K562 (cell line): ENCODE measurements around the gene ILF2. TPM values are rescaled to one million over a fixed set of nuclear protein-coding genes. Genes with fewer than 3 reads are reported as not detected.

Source experiments
- CBFA2T3 ChIP-seq: fragments of 450-650 bp; IDR thresholded peaks from 2 replicates; pipeline ENCODE4 v1.6.1; 2017
- DNMT1 ChIP-seq: fragments of 450-650 bp; IDR thresholded peaks from 2 replicates; pipeline ENCODE4 v1.6.1; 2016; ENCODE audit warnings: antibody characterized with exemption, mild to moderate bottlenecking
- GTF2E2 ChIP-seq: fragments of 200-800 bp; sonication (Bioruptor generic); IDR thresholded peaks from 2 replicates; pipeline ENCODE4 v1.6.1; 2016; ENCODE audit warnings: missing genetic modification characterization, missing compliant biosample characterization
- HDAC6 ChIP-seq: IDR thresholded peaks from 2 replicates; pipeline ENCODE4 v1.6.1; 2012; ENCODE audit warnings: low read depth, mild to moderate bottlenecking, control low read depth, inconsistent platforms, low read length, moderate library complexity
- KAT2B ChIP-seq: IDR thresholded peaks from one replicate; pipeline ENCODE4 v1.6.1; 2012; ENCODE audit warnings: low read depth, mild to moderate bottlenecking, control low read depth, inconsistent platforms, low read length, moderate library complexity
- MGA ChIP-seq: fragments of 450-650 bp; IDR thresholded peaks from 2 replicates; pipeline ENCODE4 v1.6.1; 2016; ENCODE audit warnings: mild to moderate bottlenecking, moderate library complexity
- MTA1 ChIP-seq: fragments of 450-650 bp; IDR thresholded peaks from 2 replicates; pipeline ENCODE4 v1.6.1; 2017; ENCODE audit warnings: borderline replicate concordance
- NFYB ChIP-seq: IDR thresholded peaks from 2 replicates; pipeline ENCODE4 v1.6.1; 2011; ENCODE audit warnings: mild to moderate bottlenecking, moderate library complexity; ENCODE audit not compliant: insufficient read length; ENCODE audit errors: extremely low read depth
- OTX1 ChIP-seq: fragments of 450-650 bp; formaldehyde crosslinking; IDR thresholded peaks from 2 replicates; pipeline ENCODE4 v1.4.0; 2022; ENCODE audit warnings: mild to moderate bottlenecking
- SAP30 ChIP-seq: fragments of 200-600 bp; sonication (generic); IDR thresholded peaks from 2 replicates; pipeline ENCODE4 v1.6.1; 2012; ENCODE audit warnings: borderline replicate concordance, low read depth, mild to moderate bottlenecking, moderate library complexity, low read length, control low read depth, inconsistent platforms; ENCODE audit not compliant: insufficient read depth, poor library complexity, severe bottlenecking
- SNRNP70 ChIP-seq: fragments of 200-400 bp; formaldehyde crosslinking; optimal IDR thresholded peaks from 2 replicates; pipeline ENCODE3; 2017; ENCODE audit warnings: low read depth, low read length
- SREBF1 ChIP-seq: fragments of 150-350 bp; IDR thresholded peaks from 2 replicates; pipeline ENCODE4 v1.6.1; 2014; ENCODE audit warnings: antibody characterized with exemption, low read depth, low read length, borderline replicate concordance
- ZNF3 ChIP-seq: fragments of 250-450 bp; sonication (Bioruptor Pico); IDR thresholded peaks from 2 replicates; pipeline ENCODE4 v1.5.0; 2021; ENCODE audit warnings: mild to moderate bottlenecking, moderate library complexity
- ZNF347 ChIP-seq: fragments of 450-650 bp; formaldehyde crosslinking; IDR thresholded peaks from 2 replicates; pipeline ENCODE4 v1.4.0; 2020; ENCODE audit warnings: low read depth, mild to moderate bottlenecking, moderate library complexity
- ZNF511 ChIP-seq: sonication (generic); formaldehyde crosslinking; IDR thresholded peaks from 2 replicates; pipeline ENCODE4 v1.8.0; 2022; ENCODE audit warnings: mild to moderate bottlenecking, missing genetic modification reagents
- ZNF696 ChIP-seq: fragments of 250-450 bp; sonication (Bioruptor Pico); conservative IDR thresholded peaks from 2 replicates; pipeline ENCODE4 v1.4.0; 2020; ENCODE audit warnings: mild to moderate bottlenecking, moderate library complexity
- polyA plus RNA-seq, 8 experiments: library from polyadenylated mRNA; depleted of rRNA in 4 of 8; stranded (reverse) in 5 of 8; unstranded in 3 of 8; fragments of >200 nt; fragmentation: Nextera tagmentation in 2 of 8; fragmentation: Illumina TruSeq in 1 of 8; extraction: Ambion mirVana in 2 of 8; extraction: Trizol in 1 of 8; gene quantifications; 2 replicates each; pipeline versions ENCODE4 v1.2.1 to v1.2.3, GENCODE V29; 2011 to 2014; ENCODE audit warnings: inconsistent platforms in 1 of 8, missing spikeins in 1 of 8
- total RNA-seq, 7 experiments: library from RNA; depleted of rRNA in 6 of 7; stranded (reverse); fragments of >200 nt in 6 of 7; fragmentation: Illumina TruSeq in 2 of 7; extraction: Trizol in 2 of 7; gene quantifications; 2 replicates each; pipeline versions ENCODE4 v1.2.1 to v1.2.3, GENCODE V29; 2011 to 2021; ENCODE audit warnings: low replicate concordance in 1 of 7

The ILF2 gene
- total and polyA plus RNA-seq, 9 of the 15 experiments (the other 6 are each of a cell fraction or from before 2014, with no cell fraction given), result 282 to 726 (median 474) TPM

- TF ChIP-seq MGA (peak; percentile 35; the same call in 1 of the 2 replicates), NFYB (peak; percentile 82), ZNF347 (no peak), ZNF3 (CRISPR knock-in tag) (no peak), SREBF1 (0 out of 2 replicates have a peak, but pooled peaks have one; percentile 58), OTX1 (no peak), SAP30 (no peak), ZNF511 (CRISPR knock-in tag) (peak; percentile 24; the same call in 1 of the 2 replicates), HDAC6 (no peak), GTF2E2 (tag) (peak; percentile 90; the same call in 1 of the 2 replicates), CBFA2T3 (no peak), MTA1 (peak; percentile 79), SNRNP70 (no peak), KAT2B (no peak), ZNF696 (CRISPR knock-in tag) (no peak), DNMT1 (no peak)
Observed at GRCh38 chr1:153670859-153671627, at the start of gene ILF2 (continued).
